Activated CD4-positive, alpha-beta memory T cell treated with anti-CD3 and anti-CD28 coated beads, Interleukin-2, amount 10 ng/mL, durations not matched to agents 7 days and 5 days (primary cell): Measurements from ENCODE around the gene ATG4D. TPM values are rescaled to one million over a fixed set of nuclear protein-coding genes. Genes with fewer than 3 reads are reported as not detected.
"Not testable (repeated sequence)": the region's sequence is repeated elsewhere in the genome, so short reads cannot be mapped to it uniquely, and the experiment has no call there.

Experiments used
- CTCF ChIA-PET: fragments of 350-600 bp; sonication (Branson Sonifier 250); formaldehyde crosslinking; loops from one replicate; lab custom pipeline; 2021; ENCODE audit warnings: antibody characterized with exemption, inconsistent platforms; lab: Charles Lee
- POLR2A ChIA-PET: fragments of 350-600 bp; sonication (Branson Sonifier 250); formaldehyde crosslinking; loops from one replicate; lab custom pipeline; 2021; ENCODE audit warnings: antibody characterized with exemption; lab: Charles Lee
- DNase-seq: peaks from one replicate; pipeline ENCODE4 v3.0.0-alpha.2; 2020
- H3K27ac Mint-ChIP-seq: one replicate; pipeline ENCODE4 v1.8.0; 2021; ENCODE audit warnings: mild to moderate bottlenecking, mixed read lengths
- H3K27me3 Mint-ChIP-seq: one replicate; pipeline ENCODE4 v1.8.0; 2021; ENCODE audit warnings: mixed read lengths
- H3K36me3 Mint-ChIP-seq: one replicate; pipeline ENCODE4 v1.8.0; 2021; ENCODE audit warnings: low read depth, mixed read lengths
- H3K4me1 Mint-ChIP-seq: one replicate; pipeline ENCODE4 v1.8.0; 2021; ENCODE audit warnings: mixed read lengths
- H3K4me3 Mint-ChIP-seq: one replicate; pipeline ENCODE4 v1.8.0; 2021; ENCODE audit warnings: mild to moderate bottlenecking, mixed read lengths
- H3K9me3 Mint-ChIP-seq: one replicate; pipeline ENCODE4 v1.8.0; 2021; ENCODE audit warnings: mixed read lengths
- total RNA-seq, 2 experiments: library from RNA; stranded (reverse); gene quantifications; one replicate each; pipeline ENCODE4 v1.2.3, GENCODE V29; 2021

The ATG4D gene
- total RNA-seq, 2 experiments from 2014 or later: 38.1 to 39.2 TPM

DNA sequence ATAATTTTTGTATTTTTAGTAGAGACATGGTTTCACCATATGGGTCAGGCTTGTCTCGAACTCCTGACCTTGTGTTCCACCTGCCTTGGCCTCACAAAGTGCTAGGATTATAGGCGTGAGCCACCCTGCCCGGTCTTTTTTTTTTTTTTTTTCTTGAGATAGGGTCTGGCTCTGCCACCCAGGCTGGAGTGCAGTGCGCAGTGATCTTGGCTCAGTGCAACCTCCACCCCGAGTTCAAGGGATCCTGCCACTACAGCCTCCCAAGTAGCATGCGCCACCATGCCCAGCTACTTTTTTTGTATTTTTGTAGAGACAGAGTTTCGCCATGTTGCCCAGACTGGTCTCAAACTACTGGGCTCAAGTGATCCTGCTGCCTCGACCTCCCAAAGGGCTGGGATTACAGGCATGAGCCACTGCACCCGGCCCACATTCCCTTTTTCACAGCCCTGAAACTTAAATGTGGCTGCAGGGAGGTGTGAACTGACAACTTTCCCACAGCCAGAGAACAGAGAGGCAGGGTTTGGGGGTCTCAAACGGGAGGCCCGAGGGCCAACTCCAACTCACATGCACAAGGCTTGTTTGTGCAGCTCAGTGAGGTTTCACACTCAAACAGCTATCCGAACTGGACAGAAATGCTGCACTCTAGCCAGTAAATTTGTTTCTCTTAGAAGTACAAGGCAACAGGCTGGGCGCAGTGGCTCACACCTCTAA is 22.1 kb upstream of the ATG4D start:
- no peaks in the 10 kb centered on the region for H3K9me3 Mint-ChIP-seq
- DNase-seq: no peak
- ChIA-PET POLR2A (interaction anchor here (1.1 kb wide), 2 partner anchors 22 to 31 kb away, joined by 3 to 4 read pairs; partner anchors contain the start of gene ATG4D), CTCF (interaction anchor here (0.6 kb wide), 1 partner anchor 45 kb away, joined by 5 read pairs; no protein-coding TSS in a partner anchor)
- H3K4me1 Mint-ChIP-seq: peaks cover 22% of the 10 kb centered on the region
- H3K36me3 Mint-ChIP-seq: no peaks in the 10 kb centered on the region
- no peak overlapping the region for H3K4me3 Mint-ChIP-seq
- peaks cover 32% of the 10 kb centered on the region for H3K27me3 Mint-ChIP-seq
- H3K27ac Mint-ChIP-seq: no peak overlapping the region

GRCh38 chr19:10523135-10523636 is 20.5 kb upstream of the ATG4D start:
- no peaks in the 10 kb centered on the region for H3K9me3 Mint-ChIP-seq
- H3K4me1 Mint-ChIP-seq: peaks cover 14% of the 10 kb centered on the region
- no peak overlapping the region for H3K27ac Mint-ChIP-seq
- CTCF ChIA-PET: interaction anchor here (1.2 kb wide), 1 partner anchor 28 kb away, joined by 4 read pairs; no protein-coding TSS in a partner anchor
- no peaks in the 10 kb centered on the region for H3K36me3 Mint-ChIP-seq
- peaks cover 25% of the 10 kb centered on the region for H3K27me3 Mint-ChIP-seq
- DNase-seq: no peak
- no peak overlapping the region for H3K4me3 Mint-ChIP-seq
- POLR2A ChIA-PET: interaction anchor here (1.1 kb wide), 1 partner anchor 130 kb away, joined by 4 read pairs; no protein-coding TSS in a partner anchor

GRCh38 chr19:10525636-10526035 is 18.1 kb upstream of the ATG4D start:
- peaks cover 7% of the 10 kb centered on the region for H3K27me3 Mint-ChIP-seq
- H3K4me3 Mint-ChIP-seq: no peak overlapping the region
- no peaks in the 10 kb centered on the region for H3K36me3 Mint-ChIP-seq
- CTCF ChIA-PET: no interaction called here
- H3K9me3 Mint-ChIP-seq: no peaks in the 10 kb centered on the region
- DNase-seq: no peak
- H3K27ac Mint-ChIP-seq: no peak overlapping the region
- POLR2A ChIA-PET: interaction anchor here (0.9 kb wide), 1 partner anchor 17 kb away, joined by 3 read pairs; no protein-coding TSS in a partner anchor
- no peaks in the 10 kb centered on the region for H3K4me1 Mint-ChIP-seq

DNA sequence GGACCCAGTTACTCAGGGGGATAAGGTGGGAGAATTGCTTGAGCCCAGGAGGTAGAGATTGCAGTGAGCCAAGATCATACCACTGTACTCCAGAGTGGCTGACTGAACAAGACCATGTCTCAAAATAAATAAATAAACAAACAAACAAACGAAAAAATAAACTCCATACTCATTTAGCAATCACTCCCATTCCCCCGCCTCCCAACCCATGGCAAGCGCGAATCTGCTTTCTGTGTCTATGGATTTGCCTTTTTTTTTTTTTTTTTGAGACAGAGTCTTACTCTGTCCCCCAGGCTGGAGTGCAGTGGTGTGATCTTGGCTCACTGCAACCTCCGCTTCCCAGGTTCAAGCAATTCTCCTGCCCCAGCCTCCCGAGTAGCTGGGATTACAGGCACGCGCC is 16.8 kb upstream of the ATG4D start:
- H3K4me3 Mint-ChIP-seq, POLR2A ChIA-PET, DNase-seq, H3K27ac Mint-ChIP-seq, H3K36me3 Mint-ChIP-seq, H3K27me3 Mint-ChIP-seq, H3K9me3 Mint-ChIP-seq, H3K4me1 Mint-ChIP-seq, CTCF ChIA-PET: not testable (repeated sequence)

GRCh38 chr19:10532457-10532856 is 11.2 kb upstream of the ATG4D start:
- DNase-seq: no peak
- ChIA-PET POLR2A (interaction anchor here (0.6 kb wide), 1 partner anchor 52 kb away, joined by 3 read pairs; no protein-coding TSS in a partner anchor), CTCF (interaction anchor here (1.7 kb wide), 1 partner anchor 9 kb away, joined by 6 read pairs; no protein-coding TSS in a partner anchor)
- Mint-ChIP-seq H3K9me3 (peaks cover 3% of the 10 kb centered on the region), H3K27ac (no peak overlapping the region), H3K4me3 (no peak overlapping the region), H3K36me3 (no peaks in the 10 kb centered on the region), H3K27me3 (peaks cover 16% of the 10 kb centered on the region), H3K4me1 (no peaks in the 10 kb centered on the region)

GRCh38 chr19:10533646-10534386 is 9.9 kb upstream of the ATG4D start:
- no peak overlapping the region for H3K27ac Mint-ChIP-seq
- no peaks in the 10 kb centered on the region for H3K4me1 Mint-ChIP-seq
- peaks cover 3% of the 10 kb centered on the region for H3K9me3 Mint-ChIP-seq
- no peaks in the 10 kb centered on the region for H3K36me3 Mint-ChIP-seq
- H3K4me3 Mint-ChIP-seq: no peak overlapping the region
- peaks cover 24% of the 10 kb centered on the region for H3K27me3 Mint-ChIP-seq
- DNase-seq: no peak
- POLR2A ChIA-PET: no interaction called here
- CTCF ChIA-PET: interaction anchor here (0.6 kb wide), 1 partner anchor 17 kb away, joined by 4 read pairs; no protein-coding TSS in a partner anchor

- no peak overlapping the region for H3K27ac Mint-ChIP-seq
- ChIA-PET POLR2A (interaction anchor here (1.1 kb wide), 1 partner anchor 16 kb away, joined by 3 read pairs; no protein-coding TSS in a partner anchor), CTCF (interaction anchor here (0.8 to 1.9 kb wide), 3 partner anchors 25 to 109 kb away, joined by 3 to 7 read pairs (median 5); no protein-coding TSS in a partner anchor)
- H3K36me3 Mint-ChIP-seq: no peaks in the 10 kb centered on the region
- peaks cover 36% of the 10 kb centered on the region for H3K27me3 Mint-ChIP-seq
- no peak overlapping the region for H3K4me3 Mint-ChIP-seq
- no peaks in the 10 kb centered on the region for H3K4me1 Mint-ChIP-seq
- H3K9me3 Mint-ChIP-seq: peaks cover 3% of the 10 kb centered on the region
- DNase-seq: no peak
Observed at GRCh38 chr19:10535613-10536012, 8.1 kb upstream of the ATG4D start.

DNA sequence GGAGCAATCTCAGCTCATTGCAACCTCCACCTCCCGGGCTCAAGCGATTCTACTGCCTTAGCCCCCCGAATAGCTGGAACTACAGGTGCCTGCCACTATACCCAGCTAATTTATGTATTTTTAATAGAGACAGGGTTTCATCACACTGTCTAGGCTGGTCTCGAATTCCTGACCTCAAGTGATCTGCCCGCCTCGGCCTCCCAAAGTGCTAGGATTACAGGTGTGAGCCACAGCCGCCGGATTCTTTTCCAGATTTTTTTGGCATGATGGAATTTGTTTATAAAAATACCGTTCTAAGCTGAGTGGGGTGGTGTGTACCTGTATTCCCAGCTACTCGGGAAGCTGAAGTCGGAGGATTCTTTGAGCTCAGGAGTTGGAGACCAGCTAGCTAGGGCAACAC is 6.0 kb upstream of the ATG4D start:
- H3K36me3 Mint-ChIP-seq: no peaks in the 10 kb centered on the region
- no peak overlapping the region for H3K4me3 Mint-ChIP-seq
- no peak overlapping the region for H3K27ac Mint-ChIP-seq
- H3K9me3 Mint-ChIP-seq: peaks cover 1% of the 10 kb centered on the region
- peaks cover 2% of the 10 kb centered on the region for H3K4me1 Mint-ChIP-seq
- ChIA-PET POLR2A (no interaction called here), CTCF (interaction anchor here (0.6 to 1.0 kb wide), 3 partner anchors 26 to 122 kb away, joined by 3 to 7 read pairs (median 3); no protein-coding TSS in a partner anchor)
- H3K27me3 Mint-ChIP-seq: peaks cover 35% of the 10 kb centered on the region
- DNase-seq: no peak

DNA sequence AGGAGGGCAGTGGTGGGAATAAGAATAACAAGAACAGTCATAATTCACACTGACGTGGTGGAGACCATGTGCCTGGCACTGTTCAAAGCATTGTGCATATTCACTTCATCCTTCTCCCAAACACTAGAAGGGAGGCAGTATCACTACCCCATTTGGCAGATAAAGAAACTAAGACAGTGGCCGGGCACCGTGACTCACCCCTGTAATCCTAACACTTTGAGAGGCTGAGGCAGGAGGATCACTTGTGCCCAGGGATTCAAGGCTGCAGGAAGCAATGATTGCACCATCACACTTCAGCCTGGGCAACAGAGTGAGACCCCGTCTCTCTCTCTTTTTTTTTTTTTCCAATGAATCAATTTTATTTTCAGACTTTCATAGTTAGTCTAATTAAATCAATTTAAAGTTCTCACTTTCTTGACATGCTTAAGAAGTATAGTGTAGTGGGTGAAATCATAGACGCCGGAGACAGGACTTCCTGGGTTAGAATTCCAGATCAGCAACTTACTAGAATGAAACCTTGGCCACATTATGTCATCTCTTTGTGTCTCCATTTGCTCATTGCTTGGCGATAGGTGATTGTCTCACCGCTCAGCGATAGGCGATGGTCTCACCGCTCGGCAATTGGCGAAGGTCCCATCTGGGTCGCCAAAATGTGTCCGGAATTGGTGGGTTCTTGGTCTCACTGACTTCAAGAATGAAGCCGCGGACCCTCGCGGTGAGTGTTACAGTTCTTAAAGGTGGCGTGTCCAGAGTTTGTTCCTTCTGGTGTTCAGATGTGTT is 5.3 kb upstream of the ATG4D start:
- no peak overlapping the region for H3K27ac Mint-ChIP-seq
- ChIA-PET CTCF (interaction anchor here (0.6 to 1.0 kb wide), 3 partner anchors 27 to 121 kb away, joined by 3 to 7 read pairs (median 3); no protein-coding TSS in a partner anchor), POLR2A (no interaction called here)
- H3K9me3 Mint-ChIP-seq: no peaks in the 10 kb centered on the region
- DNase-seq: no peak
- H3K4me3 Mint-ChIP-seq: no peak overlapping the region
- peaks cover 35% of the 10 kb centered on the region for H3K27me3 Mint-ChIP-seq
- H3K36me3 Mint-ChIP-seq: no peaks in the 10 kb centered on the region
- H3K4me1 Mint-ChIP-seq: peaks cover 5% of the 10 kb centered on the region

GRCh38 chr19:10539016-10539415 is 4.7 kb upstream of the ATG4D start:
- H3K36me3 Mint-ChIP-seq, CTCF ChIA-PET, DNase-seq, H3K4me3 Mint-ChIP-seq, POLR2A ChIA-PET, H3K4me1 Mint-ChIP-seq, H3K27ac Mint-ChIP-seq, H3K9me3 Mint-ChIP-seq: not testable (repeated sequence)
- H3K27me3 Mint-ChIP-seq: peaks cover 29% of the 10 kb centered on the region

- ChIA-PET CTCF (interaction anchor here (0.6 to 3.2 kb wide), 6 partner anchors 8 to 157 kb away, joined by 3 to 13 read pairs (median 4); partner anchors contain the start of gene CDKN2D), POLR2A (interaction anchor here (1.0 to 2.0 kb wide), 4 partner anchors 18 to 59 kb away, joined by 3 to 5 read pairs (median 3); no protein-coding TSS in a partner anchor)
- Mint-ChIP-seq H3K4me3 (peak overlapping the region; percentile 62), H3K27me3 (peaks cover 22% of the 10 kb centered on the region), H3K9me3 (no peaks in the 10 kb centered on the region), H3K27ac (peak overlapping the region; percentile 28), H3K36me3 (peaks cover 7% of the 10 kb centered on the region), H3K4me1 (peaks cover 16% of the 10 kb centered on the region)
- DNase-seq: no peak
Observed at GRCh38 chr19:10543059-10543419, 665 bp upstream of the ATG4D start.

- ChIA-PET POLR2A (interaction anchor here (0.7 to 2.2 kb wide), 6 partner anchors 9 to 24 kb away, joined by 3 to 7 read pairs (median 5); partner anchors contain the start of gene KRI1), CTCF (no interaction called here)
- Mint-ChIP-seq H3K4me3 (peak overlapping the region; percentile 91), H3K9me3 (no peaks in the 10 kb centered on the region), H3K27me3 (peaks cover 11% of the 10 kb centered on the region), H3K4me1 (peaks cover 16% of the 10 kb centered on the region), H3K27ac (peak overlapping the region; percentile 84), H3K36me3 (peaks cover 13% of the 10 kb centered on the region)
- DNase-seq: peak; percentile 36
Observed at GRCh38 chr19:10544242-10544752, 593 bp downstream of the ATG4D start.
